Choroid plexus epithelial cell (primary cell): ENCODE data around the gene DOCK10.

Experiments used
- DNase-seq: peaks from one replicate; pipeline ENCODE4 v3.0.0-alpha.2; 2010; ENCODE audit warnings: low read depth
- H3K4me3 ChIP-seq: 2 replicates; pipeline ENCODE4 v1.5.1; 2011; ENCODE audit warnings: low read depth, mild to moderate bottlenecking, control low read depth, low read length, moderate library complexity
- CTCF ChIP-seq: conservative IDR thresholded peaks from 2 replicates; pipeline ENCODE4 v1.5.1; 2011; ENCODE audit warnings: low read depth, mild to moderate bottlenecking, control low read depth, inconsistent platforms, low read length, moderate library complexity

Gene DOCK10

DNA sequence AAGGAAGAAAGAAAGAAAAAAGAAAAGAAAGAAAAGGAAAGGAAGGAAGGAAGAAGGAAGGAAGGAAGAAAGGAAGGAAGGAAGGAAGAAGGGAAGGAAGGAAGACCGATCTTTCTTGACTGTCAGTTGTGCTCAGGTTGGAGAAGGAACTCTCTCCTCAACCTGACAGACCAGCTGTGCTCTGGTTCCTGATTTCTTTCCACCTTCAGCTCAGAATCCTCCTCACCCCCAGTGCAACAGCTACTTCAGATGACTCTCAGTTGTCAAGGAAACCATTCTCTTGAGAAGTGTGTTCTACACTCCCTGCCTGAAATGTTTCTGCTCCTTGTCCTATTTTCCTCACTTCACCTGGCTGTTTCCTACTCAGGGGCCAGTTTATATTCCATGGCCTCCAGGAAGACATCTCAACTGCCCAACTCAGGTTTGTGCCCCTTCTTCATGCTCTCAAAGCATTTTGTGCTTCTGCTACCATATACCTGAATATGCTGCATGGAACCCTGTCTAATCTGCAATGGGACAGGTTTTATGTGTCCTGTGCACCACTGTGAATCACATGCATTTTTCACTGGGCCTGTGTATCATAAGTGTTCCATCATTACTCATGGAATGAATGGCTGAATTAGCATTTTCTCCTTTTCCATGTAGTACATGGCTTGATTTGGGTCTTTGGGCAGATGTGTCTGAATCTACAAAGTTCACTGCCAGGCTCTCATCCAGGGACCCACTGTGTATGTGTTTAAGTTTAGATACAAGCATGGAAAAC, 32.8 kb upstream of the DOCK10 start:
- no peak for TF ChIP-seq CTCF
- H3K4me3 ChIP-seq = no peak overlapping the region
- no peak for DNase-seq

DNA sequence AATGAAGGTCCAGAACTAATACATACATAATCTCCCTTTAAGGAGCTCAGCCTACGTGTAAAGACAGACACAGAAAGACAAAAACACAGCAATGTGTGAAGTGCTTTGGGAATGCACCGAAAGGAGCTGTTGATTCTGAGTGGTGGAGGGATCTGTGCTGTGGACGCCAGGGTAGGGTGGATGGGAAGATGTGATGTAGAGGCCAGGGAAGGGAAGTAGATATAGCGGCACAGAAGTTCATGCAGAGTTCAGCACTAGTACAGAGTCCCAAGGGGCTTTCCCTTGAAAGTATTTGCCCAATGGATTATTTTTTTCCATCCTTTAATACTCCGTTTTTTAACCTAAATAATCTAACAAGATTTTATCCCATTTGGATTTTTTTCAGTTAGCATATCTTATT, 32.1 kb upstream of the DOCK10 start:
- TF ChIP-seq CTCF = no peak
- H3K4me3 ChIP-seq = no peak overlapping the region
- DNase-seq = peak; percentile 87

- no peak overlapping the region for H3K4me3 ChIP-seq
- no peak for TF ChIP-seq CTCF
- no peak for DNase-seq
Observed at GRCh38 chr2:225073198-225073597, 30.9 kb upstream of the DOCK10 start.

DNA sequence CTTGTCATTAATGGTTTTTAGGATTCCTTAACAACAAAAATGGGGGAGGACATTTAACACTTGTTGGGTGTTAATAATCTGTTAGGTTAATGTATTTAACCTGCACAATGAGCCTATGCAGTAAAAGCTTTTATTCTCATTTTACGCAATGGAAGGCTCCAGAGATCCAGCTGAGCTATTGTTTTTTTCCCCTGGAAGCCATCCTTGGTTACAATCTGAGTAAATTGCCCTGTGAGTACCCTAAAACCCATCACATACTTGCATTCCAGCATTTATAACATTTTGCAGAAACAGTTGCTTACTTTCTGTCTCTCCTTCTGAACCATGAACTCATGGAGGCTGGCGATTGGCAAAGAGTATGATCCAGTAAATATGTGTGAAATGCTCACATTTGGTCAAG, 30.2 kb upstream of the DOCK10 start:
- H3K4me3 ChIP-seq = no peak overlapping the region
- no peak for TF ChIP-seq CTCF
- no peak for DNase-seq

DNA sequence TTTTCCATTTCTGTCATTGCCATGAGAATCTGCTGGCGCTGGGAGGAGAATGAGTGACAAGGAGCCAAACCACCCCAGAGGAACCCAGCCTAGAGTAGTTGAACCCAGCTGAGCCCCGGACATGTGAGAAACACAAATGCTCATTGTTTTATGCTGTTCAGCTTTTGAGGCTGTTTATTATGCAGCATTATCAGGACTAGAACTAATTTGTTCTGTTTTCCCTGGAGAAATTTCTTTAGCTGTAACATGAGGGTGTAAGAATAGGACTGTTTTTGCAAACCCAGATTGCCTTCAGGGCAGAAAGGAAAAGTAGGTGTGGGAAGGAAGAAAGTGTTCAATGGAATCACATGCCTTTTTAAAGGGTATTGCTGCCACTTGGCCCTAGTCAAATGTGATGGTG, 28.5 kb upstream of the DOCK10 start:
- no peak for DNase-seq
- no peak for TF ChIP-seq CTCF
- no peak overlapping the region for H3K4me3 ChIP-seq

GRCh38 chr2:225069966-225070365, 27.7 kb upstream of the DOCK10 start:
- TF ChIP-seq CTCF = no peak
- DNase-seq = no peak
- no peak overlapping the region for H3K4me3 ChIP-seq

- no peak overlapping the region for H3K4me3 ChIP-seq
- TF ChIP-seq CTCF = no peak
- no peak for DNase-seq
Observed at GRCh38 chr2:225069477-225069876, 27.2 kb upstream of the DOCK10 start.
